IPS-20b (cell line): ENCODE results near the gene SPRING1.

ENCODE experiments used
- H3K27ac ChIP-seq: one replicate; pipeline ENCODE4 v1.5.1; 2013; ENCODE audit warnings: low read length
- H3K27me3 ChIP-seq: 2 replicates; pipeline ENCODE4 v1.6.1; 2013; ENCODE audit warnings: mild to moderate bottlenecking, low read length, inconsistent platforms; ENCODE audit not compliant: insufficient read depth
- H3K36me3 ChIP-seq: 2 replicates; pipeline ENCODE4 v1.6.1; 2013; ENCODE audit warnings: low read depth, mild to moderate bottlenecking, inconsistent platforms, low read length, moderate library complexity; ENCODE audit not compliant: insufficient read depth
- H3K4me1 ChIP-seq: 2 replicates; pipeline ENCODE4 v1.6.1; 2013; ENCODE audit warnings: mild to moderate bottlenecking, control low read depth, inconsistent platforms, low read length, moderate library complexity; ENCODE audit not compliant: insufficient read depth
- H3K4me3 ChIP-seq: 2 replicates; pipeline ENCODE4 v1.5.1; 2013; ENCODE audit warnings: mild to moderate bottlenecking, low read length, inconsistent platforms
- H3K9ac ChIP-seq: 2 replicates; pipeline ENCODE4 v1.6.1; 2013; ENCODE audit warnings: low read depth, mild to moderate bottlenecking, inconsistent platforms, low read length, moderate library complexity
- H3K9me3 ChIP-seq: 2 replicates; pipeline ENCODE4 v1.6.1; 2013; ENCODE audit warnings: mild to moderate bottlenecking, low read depth, low read length, inconsistent platforms; ENCODE audit not compliant: insufficient read depth

Gene SPRING1

GRCh38 chr12:116736962-116737773, 701 bp downstream of the SPRING1 start:
- peak overlapping the region; percentile 94 for H3K4me3 ChIP-seq
- no peaks in the 10 kb centered on the region for H3K27me3 ChIP-seq
- no peaks in the 10 kb centered on the region for H3K9me3 ChIP-seq
- H3K27ac ChIP-seq = no peak overlapping the region
- peak overlapping the region; percentile 88 for H3K9ac ChIP-seq
- H3K4me1 ChIP-seq = no peaks in the 10 kb centered on the region; the same call in 1 of the 2 replicates
- peaks cover 29% of the 10 kb centered on the region for H3K36me3 ChIP-seq

GRCh38 chr12:116735951-116736599, 1.8 kb downstream of the SPRING1 start:
- Histone ChIP-seq H3K27me3 (no peaks in the 10 kb centered on the region), H3K9me3 (no peaks in the 10 kb centered on the region), H3K9ac (no peak overlapping the region), H3K4me3 (peak overlapping the region; percentile 94), H3K27ac (no peak overlapping the region), H3K4me1 (no peaks in the 10 kb centered on the region; the same call in 1 of the 2 replicates), H3K36me3 (peaks cover 21% of the 10 kb centered on the region)

- H3K9me3 ChIP-seq = no peaks in the 10 kb centered on the region
- H3K36me3 ChIP-seq = peaks cover 11% of the 10 kb centered on the region
- no peaks in the 10 kb centered on the region for H3K27me3 ChIP-seq
- no peak overlapping the region for H3K9ac ChIP-seq
- no peak overlapping the region for H3K4me3 ChIP-seq
- H3K4me1 ChIP-seq = no peaks in the 10 kb centered on the region; the same call in 1 of the 2 replicates
- no peak overlapping the region for H3K27ac ChIP-seq
Measured at GRCh38 chr12:116735084-116735483, 2.8 kb downstream of the SPRING1 start.

GRCh38 chr12:116734156-116734768, 3.6 kb downstream of the SPRING1 start:
- Histone ChIP-seq H3K4me1 (no peaks in the 10 kb centered on the region; the same call in 1 of the 2 replicates), H3K36me3 (peaks cover 11% of the 10 kb centered on the region), H3K9me3 (no peaks in the 10 kb centered on the region), H3K27ac (no peak overlapping the region), H3K4me3 (no peak overlapping the region), H3K9ac (no peak overlapping the region), H3K27me3 (no peaks in the 10 kb centered on the region)

- Histone ChIP-seq H3K9ac (no peak overlapping the region), H3K4me3 (no peak overlapping the region), H3K9me3 (no peaks in the 10 kb centered on the region), H3K4me1 (peaks cover 6% of the 10 kb centered on the region; the same call in 1 of the 2 replicates), H3K27ac (no peak overlapping the region), H3K36me3 (peaks cover 11% of the 10 kb centered on the region), H3K27me3 (no peaks in the 10 kb centered on the region)
Measured at GRCh38 chr12:116731801-116732200, 6.1 kb downstream of the SPRING1 start.

GRCh38 chr12:116727891-116728290, 10.0 kb downstream of the SPRING1 start:
- peaks cover 1% of the 10 kb centered on the region; the same call in 1 of the 2 replicates for H3K36me3 ChIP-seq
- H3K4me3 ChIP-seq = no peak overlapping the region
- no peak overlapping the region for H3K27ac ChIP-seq
- no peaks in the 10 kb centered on the region for H3K27me3 ChIP-seq
- no peaks in the 10 kb centered on the region for H3K9me3 ChIP-seq
- H3K9ac ChIP-seq = no peak overlapping the region
- H3K4me1 ChIP-seq = peaks cover 12% of the 10 kb centered on the region; the same call in 1 of the 2 replicates

GRCh38 chr12:116727261-116727660, 10.6 kb downstream of the SPRING1 start:
- Histone ChIP-seq H3K36me3 (peaks cover 7% of the 10 kb centered on the region), H3K4me3 (no peak overlapping the region), H3K9ac (no peak overlapping the region), H3K4me1 (peaks cover 12% of the 10 kb centered on the region; the same call in 1 of the 2 replicates), H3K27me3 (no peaks in the 10 kb centered on the region), H3K27ac (no peak overlapping the region), H3K9me3 (no peaks in the 10 kb centered on the region)

- no peak overlapping the region for H3K9ac ChIP-seq
- H3K4me1 ChIP-seq = peaks cover 12% of the 10 kb centered on the region; the same call in 1 of the 2 replicates
- H3K4me3 ChIP-seq = no peak overlapping the region
- no peaks in the 10 kb centered on the region for H3K27me3 ChIP-seq
- peaks cover 13% of the 10 kb centered on the region for H3K36me3 ChIP-seq
- no peaks in the 10 kb centered on the region for H3K9me3 ChIP-seq
- H3K27ac ChIP-seq = no peak overlapping the region
Measured at GRCh38 chr12:116726694-116727093, 11.2 kb downstream of the SPRING1 start.

GRCh38 chr12:116722245-116722644, 15.6 kb downstream of the SPRING1 start:
- H3K4me3 ChIP-seq = no peak overlapping the region
- no peak overlapping the region for H3K9ac ChIP-seq
- H3K4me1 ChIP-seq = peaks cover 22% of the 10 kb centered on the region
- H3K27ac ChIP-seq = no peak overlapping the region
- no peaks in the 10 kb centered on the region for H3K9me3 ChIP-seq
- peaks cover 40% of the 10 kb centered on the region for H3K36me3 ChIP-seq
- H3K27me3 ChIP-seq = no peaks in the 10 kb centered on the region

GRCh38 chr12:116719731-116720528, 17.9 kb downstream of the SPRING1 start:
- no peaks in the 10 kb centered on the region for H3K27me3 ChIP-seq
- no peak overlapping the region for H3K27ac ChIP-seq

More at GRCh38 chr12:116719731-116720528, 17.9 kb downstream of the SPRING1 start:
- no peak overlapping the region for H3K4me3 ChIP-seq
- peaks cover 61% of the 10 kb centered on the region for H3K36me3 ChIP-seq
- H3K9me3 ChIP-seq = no peaks in the 10 kb centered on the region
- no peak overlapping the region for H3K9ac ChIP-seq
- peaks cover 11% of the 10 kb centered on the region for H3K4me1 ChIP-seq
